Hematopoietic multipotent progenitor cell treated with erythropoietin and hydrocortisone succinate and interleukin-3 and kit ligand, for 17 days (in vitro differentiated cells): ENCODE data around the gene PSMC1.
A peak's percentile ranks its signal among the peaks of the same experiment; 100 is the strongest.

Experiments
- DNase-seq: peaks from one replicate; pipeline ENCODE4 v3.0.0-alpha.2; 2015; ENCODE audit warnings: low spot score

The PSMC1 gene

GRCh38 chr14:90302529-90303303 is 46.4 kb downstream of the PSMC1 start:
- DNase-seq = peak; percentile 74

- DNase-seq = no peak
Observed at GRCh38 chr14:90303473-90303872, 47.1 kb downstream of the PSMC1 start.

GRCh38 chr14:90304502-90304901 is 48.1 kb downstream of the PSMC1 start:
- no peak for DNase-seq

GRCh38 chr14:90305176-90305601 is 48.8 kb downstream of the PSMC1 start:
- no peak for DNase-seq

GRCh38 chr14:90308561-90308960 is 52.2 kb downstream of the PSMC1 start:
- DNase-seq = no peak

- DNase-seq = no peak
Observed at GRCh38 chr14:90317286-90317685, 60.9 kb downstream of the PSMC1 start.

GRCh38 chr14:90318016-90318415 is 61.7 kb downstream of the PSMC1 start:
- no peak for DNase-seq

GRCh38 chr14:90319173-90319572 is 62.8 kb downstream of the PSMC1 start:
- DNase-seq = no peak

- no peak for DNase-seq
Observed at GRCh38 chr14:90319634-90320541, 63.5 kb downstream of the PSMC1 start.

GRCh38 chr14:90321891-90322290 is 65.5 kb downstream of the PSMC1 start:
- DNase-seq = no peak
